Adrenal gland (tissue), 12 donors: ENCODE results near the gene LCAT. TPM values are rescaled to one million over a fixed set of nuclear protein-coding genes. Genes with fewer than 3 reads are reported as not detected.
"Not testable (repeated sequence)": the region's sequence is repeated elsewhere in the genome, so short reads cannot be mapped to it uniquely, and the experiment has no call there.

Experiments
- DNase-seq, 7 donors: peaks; one replicate each; pipeline ENCODE4 v3.0.0-alpha.2; 2019 to 2020
- H3K27ac ChIP-seq, 5 donors: fragments of 200-600 bp; sonication (generic) in 4 of 5; 1 replicate in 3 of 5; 2 replicates in 2 of 5; pipeline versions ENCODE4 v1.5.1 to v1.8.0; 2016 to 2020; ENCODE audit warnings: mild to moderate bottlenecking in 1 of 5
- H3K27me3 ChIP-seq: fragments of 200-600 bp; 2 replicates; pipeline ENCODE4 v1.8.0; 2021
- H3K36me3 ChIP-seq, 2 donors: fragments of 200-600 bp; replicated peaks in 1 of 2; 1 replicate in 1 of 2; 2 replicates in 1 of 2; pipeline versions ENCODE4 v1.5.1 to v1.8.0; 2018 to 2022
- H3K4me1 ChIP-seq, 2 donors: fragments of 200-600 bp; replicated peaks in 1 of 2; 1 replicate in 1 of 2; 2 replicates in 1 of 2; pipeline versions ENCODE4 v1.5.1 to v1.8.0; 2018 to 2021
- H3K4me3 ChIP-seq, 4 donors: fragments of 200-600 bp; sonication (generic) in 3 of 4; one replicate each; pipeline ENCODE4 v1.5.1; 2016 to 2018
- H3K9me3 ChIP-seq, 3 donors: fragments of 200-600 bp; sonication (generic) in 1 of 3; replicated peaks in 1 of 3; 1 replicate in 2 of 3; 2 replicates in 1 of 3; pipeline versions ENCODE4 v1.5.1 to v1.8.0; 2016 to 2021
- POLR2A ChIP-seq, 2 donors: fragments of 450-650 bp; IDR thresholded peaks; one replicate each; pipeline ENCODE4 v1.6.1; 2017; ENCODE audit warnings: antibody characterized with exemption in 2 of 2, mild to moderate bottlenecking in 2 of 2, moderate library complexity in 1 of 2
- WGBS, 4 donors: extraction: QIAGEN DNeasy Blood & Tissue Kit in 2 of 4; methylation state at CpG; one replicate each; pipeline versions ENCODE4 v1.1.5 to v1.1.7; 2013 to 2017; 5-methylcytosine and 5-hydroxymethylcytosine counted together
- intact Hi-C, 2 donors: fragments of 100-400 bp; cut with DNase I; formaldehyde crosslinking; loops; one replicate each; pipeline versions ENCODE4 v1.14.1 to v1.15.0; 2022 to 2023
- polyA plus RNA-seq, 3 donors: library from polyadenylated mRNA; stranded (reverse); fragments of 200-250 nt in 2 of 3; fragments of 350-450 nt in 1 of 3; fragmentation: Illumina TruSeq in 1 of 3; extraction: RNeasy Lipid Tissue Mini Kit (QIAGEN cat#74804) in 1 of 3; gene quantifications; one replicate each; pipeline ENCODE4 v1.2.3, GENCODE V29; 2013 to 2014
- total RNA-seq, 9 donors: library from RNA; depleted of rRNA in 4 of 9; stranded (reverse); fragments of >200 nt in 4 of 9; fragments of 120-200 nt in 1 of 9; fragmentation: NEBNext Ultra II Directional in 1 of 9; extraction: Animal tissue kit (Norgen Biotek cat#: 25700) in 1 of 9; gene quantifications; one replicate each; pipeline versions ENCODE4 v1.1.0 to v1.2.4, GENCODE V29; 2013 to 2023
- TF ChIP-seq, protein P1 (sequence below), 6 experiments: fragments of 450-650 bp in 4 of 6; fragments of 200-600 bp in 2 of 6; sonication (generic) in 1 of 6; IDR thresholded peaks; 1 replicate in 5 of 6; 2 replicates in 1 of 6; pipeline versions ENCODE4 v1.5.1 to v1.8.0; 2016 to 2021; ENCODE audit warnings: antibody characterized with exemption in 6 of 6, mild to moderate bottlenecking in 2 of 6, moderate library complexity in 1 of 6
- donor health status: healthy with polysubstance abuse.
- donor health status: Bipolar disorder and iron deficiency.
- donor health status: DM: yes; HTN: yes; CAD: no.
- donor health status: DM: no; HTN: no; CAD: no.
- donor health status: DM: no; HTN: no; CAD: no.
- donor health status: DM: yes; HTN: yes; CAD: no.

LCAT gene
- total and polyA plus RNA-seq, 12 donors = 3.0 to 240 (median 12.6) TPM

DNA sequence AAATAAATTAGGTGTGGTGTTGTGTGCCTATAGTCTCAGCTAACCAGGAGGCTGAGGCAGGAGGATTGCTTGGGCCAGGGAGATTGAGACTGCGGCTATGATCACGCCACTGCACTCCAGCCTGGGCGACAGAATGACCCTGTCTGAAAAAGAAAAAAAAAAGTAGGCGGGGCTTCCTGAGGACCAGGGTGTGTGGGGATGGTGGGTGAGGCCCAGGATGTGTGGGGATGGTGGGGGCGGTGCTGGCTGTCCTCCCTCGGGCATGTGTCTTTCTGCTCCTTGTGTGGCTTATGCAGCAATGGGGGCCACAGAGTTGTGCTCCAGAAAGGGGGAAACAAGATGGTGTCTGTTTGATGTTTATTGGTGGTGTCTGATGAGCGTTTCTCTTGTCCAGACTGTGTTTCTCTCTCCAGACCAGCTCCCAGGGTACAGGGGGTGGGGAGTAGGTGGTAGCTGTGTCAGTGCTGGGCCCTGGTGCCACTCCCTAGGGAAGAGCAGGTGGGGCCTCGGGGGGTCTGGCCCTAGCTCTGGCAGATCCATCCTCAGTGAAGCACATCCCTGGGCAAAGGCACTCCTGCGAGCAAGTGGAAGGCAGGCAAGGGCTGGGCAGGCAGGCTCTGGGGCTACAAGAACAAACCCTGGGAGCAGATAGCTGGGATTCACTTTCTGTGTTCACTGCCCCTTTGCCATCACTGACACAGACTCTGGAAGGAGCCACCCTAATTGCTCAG, 2.3 kb downstream of the LCAT start:
- H3K36me3 ChIP-seq = peaks cover 0 to 38% of the 10 kb centered on the region in 2 donors

DNA sequence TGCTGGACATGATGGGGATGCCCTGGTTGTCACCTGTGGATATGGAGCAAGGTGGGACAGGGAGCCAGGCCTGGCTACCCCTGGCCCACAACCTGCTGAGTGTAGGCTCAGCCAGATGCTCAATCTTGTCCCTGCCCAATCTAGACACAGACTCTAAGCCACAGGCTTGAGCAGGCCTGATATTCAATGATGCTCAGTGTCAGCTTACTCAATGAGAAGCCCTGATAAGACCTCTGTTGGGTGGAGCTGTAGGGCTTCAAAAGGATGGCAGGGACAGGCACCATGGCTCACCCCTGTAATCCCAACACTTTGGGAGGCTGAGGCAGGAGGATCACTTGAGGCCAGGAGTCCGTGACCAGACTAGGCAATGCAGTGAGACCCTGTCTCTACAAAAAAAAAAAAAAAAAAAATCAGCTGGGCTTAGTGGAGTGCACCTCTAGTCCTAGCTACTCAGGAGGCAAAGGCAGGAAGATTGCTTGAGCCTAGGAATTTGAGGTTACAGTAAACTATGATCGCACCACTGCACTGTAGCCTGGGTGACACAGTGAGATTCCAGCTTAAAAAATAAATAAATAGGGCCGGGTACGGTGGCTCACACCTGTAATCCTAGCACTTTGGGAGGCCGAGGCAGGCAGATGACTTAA, 3.4 kb downstream of the LCAT start:
- Histone ChIP-seq H3K27ac (no peak overlapping the region), H3K4me1 (peaks cover 0 to 26% of the 10 kb centered on the region in 2 donors), H3K36me3 (peaks cover 0 to 27% of the 10 kb centered on the region in 2 donors), H3K27me3 (no peaks in the 10 kb centered on the region), H3K4me3 (no peak overlapping the region), H3K9me3 (no peaks in the 10 kb centered on the region)
- intact Hi-C loops = no loop called here
- 89 to 92% (median 91%) methylated on average over 5 of the region's 5 CpGs for WGBS, 4 donors
- TF ChIP-seq, protein P1, sequence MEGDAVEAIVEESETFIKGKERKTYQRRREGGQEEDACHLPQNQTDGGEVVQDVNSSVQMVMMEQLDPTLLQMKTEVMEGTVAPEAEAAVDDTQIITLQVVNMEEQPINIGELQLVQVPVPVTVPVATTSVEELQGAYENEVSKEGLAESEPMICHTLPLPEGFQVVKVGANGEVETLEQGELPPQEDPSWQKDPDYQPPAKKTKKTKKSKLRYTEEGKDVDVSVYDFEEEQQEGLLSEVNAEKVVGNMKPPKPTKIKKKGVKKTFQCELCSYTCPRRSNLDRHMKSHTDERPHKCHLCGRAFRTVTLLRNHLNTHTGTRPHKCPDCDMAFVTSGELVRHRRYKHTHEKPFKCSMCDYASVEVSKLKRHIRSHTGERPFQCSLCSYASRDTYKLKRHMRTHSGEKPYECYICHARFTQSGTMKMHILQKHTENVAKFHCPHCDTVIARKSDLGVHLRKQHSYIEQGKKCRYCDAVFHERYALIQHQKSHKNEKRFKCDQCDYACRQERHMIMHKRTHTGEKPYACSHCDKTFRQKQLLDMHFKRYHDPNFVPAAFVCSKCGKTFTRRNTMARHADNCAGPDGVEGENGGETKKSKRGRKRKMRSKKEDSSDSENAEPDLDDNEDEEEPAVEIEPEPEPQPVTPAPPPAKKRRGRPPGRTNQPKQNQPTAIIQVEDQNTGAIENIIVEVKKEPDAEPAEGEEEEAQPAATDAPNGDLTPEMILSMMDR (IDR thresholded peaks at IDR 0.05) = no peak
- TF ChIP-seq POLR2A (IDR thresholded peaks at IDR 0.05) = no peak
- no peak for DNase-seq

More for the DNA sequence above, 2.3 kb downstream of the LCAT start:
- H3K4me1 ChIP-seq = peaks cover 0 to 26% of the 10 kb centered on the region in 2 donors
- no peak overlapping the region for H3K4me3 ChIP-seq
- WGBS, 4 donors = 67 to 83% (median 78%) methylated on average over 6 to 9 of the region's 9 CpGs
- no peaks in the 10 kb centered on the region for H3K27me3 ChIP-seq
- DNase-seq = no peak
- no peaks in the 10 kb centered on the region for H3K9me3 ChIP-seq
- peak overlapping the region in 3 of 5 donors; percentile 30 to 67 (median 30) for H3K27ac ChIP-seq
- TF ChIP-seq POLR2A (IDR thresholded peaks at IDR 0.05) = no peak
- TF ChIP-seq, protein P1 (IDR thresholded peaks at IDR 0.05) = no peak
- intact Hi-C loops = no loop called here

DNA sequence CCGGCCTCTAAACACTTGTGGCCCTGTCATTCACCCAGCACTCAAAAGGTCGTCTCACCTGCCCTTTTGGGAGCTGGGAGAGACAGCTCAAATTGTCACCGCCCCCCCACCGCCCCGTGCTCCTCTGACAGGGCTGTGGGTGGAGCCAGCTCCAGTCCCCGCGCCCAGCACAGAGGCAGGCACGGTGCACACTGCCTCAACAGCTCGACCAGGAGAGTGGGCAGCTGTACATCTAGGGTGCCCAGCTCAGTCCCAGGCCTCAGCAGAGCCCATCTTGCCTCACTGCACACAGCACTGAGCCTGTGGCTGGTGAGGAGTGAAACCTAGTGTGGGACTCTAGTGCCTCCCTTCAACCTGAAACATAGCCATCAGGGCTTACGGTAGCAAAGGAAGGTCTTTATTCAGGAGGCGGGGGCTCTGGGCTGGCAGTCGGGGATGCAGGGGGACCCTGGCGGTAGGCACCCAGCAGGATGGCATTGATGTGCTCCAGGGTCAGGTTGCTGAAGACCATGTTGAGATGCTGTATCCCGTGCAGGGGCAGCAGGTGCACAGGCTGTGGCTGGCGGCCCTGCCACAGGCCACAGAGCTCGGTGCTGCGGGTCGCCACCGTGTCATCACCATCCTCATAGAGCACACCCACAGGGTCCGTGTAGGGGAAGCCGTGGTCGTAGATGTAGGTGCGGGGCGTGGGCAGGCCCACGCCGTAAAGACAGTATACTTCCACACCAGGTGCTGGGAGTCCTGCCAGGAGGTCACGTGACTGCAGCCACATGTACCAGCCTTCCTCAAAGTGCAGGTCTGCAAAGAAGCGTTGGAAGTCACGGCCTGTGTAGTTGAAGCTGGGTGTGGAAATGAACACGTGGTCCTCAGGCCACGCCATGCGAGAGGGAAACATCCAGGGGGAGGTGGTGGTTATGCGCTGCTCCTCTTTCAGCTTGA, 4.1 kb downstream of the LCAT start:
- TF ChIP-seq, protein P1 (IDR thresholded peaks at IDR 0.05) = no peak
- no peak for TF ChIP-seq POLR2A (IDR thresholded peaks at IDR 0.05)
- Histone ChIP-seq H3K27me3 (no peaks in the 10 kb centered on the region), H3K36me3 (peaks cover 0 to 19% of the 10 kb centered on the region in 2 donors), H3K27ac (no peak overlapping the region), H3K4me3 (no peak overlapping the region), H3K9me3 (no peaks in the 10 kb centered on the region), H3K4me1 (peaks cover 7 to 31% of the 10 kb centered on the region in 2 donors)
- 72 to 82% (median 77%) methylated on average over 22 to 33 of the region's 33 CpGs for WGBS, 4 donors
- peak in 4 of 7 donors; percentile 45 to 80 (median 56) for DNase-seq
- intact Hi-C loops = no loop called here

DNA sequence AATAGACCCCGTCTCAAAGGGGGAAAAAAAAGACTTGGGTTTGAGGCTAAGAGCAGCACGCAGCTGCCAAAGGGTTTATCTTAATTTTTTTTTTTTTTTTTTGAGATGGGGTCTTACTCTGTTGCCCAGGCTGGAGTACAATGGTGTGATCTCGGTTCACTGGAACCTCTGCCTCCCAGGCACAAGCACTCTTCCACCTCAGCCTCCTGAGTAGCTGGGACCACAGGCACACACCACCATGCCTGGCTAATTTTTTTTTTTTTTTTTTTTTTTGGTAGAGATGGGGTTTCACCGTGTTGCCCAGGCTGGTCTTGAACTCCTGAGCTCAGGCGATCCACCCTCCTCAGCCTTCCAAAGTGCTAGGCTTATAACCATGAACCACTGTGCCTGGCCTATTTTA, 6.2 kb downstream of the LCAT start:
- H3K4me3 ChIP-seq, DNase-seq, H3K9me3 ChIP-seq, intact Hi-C loops, H3K27me3 ChIP-seq: not testable (repeated sequence)
- Histone ChIP-seq H3K4me1 (peaks cover 8 to 19% of the 10 kb centered on the region in 2 donors), H3K36me3 (peaks cover 0 to 24% of the 10 kb centered on the region in 2 donors), H3K27ac (peak overlapping the region in 2 of 5 donors; percentile 90 to 98)
- 89 to 99% (median 92%) methylated on average over 5 of the region's 5 CpGs for WGBS, 4 donors
